PC-9 (cell line): ENCODE results near the gene OSGIN1.

Source experiments
- EZH2 ChIP-seq: fragments of 200-600 bp; sonication (generic); IDR thresholded peaks from 2 replicates; pipeline ENCODE4 v1.8.0; 2017; ENCODE audit warnings: antibody characterized with exemption, low read depth
- TF ChIP-seq, protein P1 (sequence below): fragments of 200-600 bp; sonication (generic); conservative IDR thresholded peaks from 2 replicates; pipeline ENCODE4 v1.6.1; 2017; ENCODE audit warnings: mixed run types, antibody characterized with exemption, mild to moderate bottlenecking, moderate library complexity

- TF ChIP-seq, protein P1, sequence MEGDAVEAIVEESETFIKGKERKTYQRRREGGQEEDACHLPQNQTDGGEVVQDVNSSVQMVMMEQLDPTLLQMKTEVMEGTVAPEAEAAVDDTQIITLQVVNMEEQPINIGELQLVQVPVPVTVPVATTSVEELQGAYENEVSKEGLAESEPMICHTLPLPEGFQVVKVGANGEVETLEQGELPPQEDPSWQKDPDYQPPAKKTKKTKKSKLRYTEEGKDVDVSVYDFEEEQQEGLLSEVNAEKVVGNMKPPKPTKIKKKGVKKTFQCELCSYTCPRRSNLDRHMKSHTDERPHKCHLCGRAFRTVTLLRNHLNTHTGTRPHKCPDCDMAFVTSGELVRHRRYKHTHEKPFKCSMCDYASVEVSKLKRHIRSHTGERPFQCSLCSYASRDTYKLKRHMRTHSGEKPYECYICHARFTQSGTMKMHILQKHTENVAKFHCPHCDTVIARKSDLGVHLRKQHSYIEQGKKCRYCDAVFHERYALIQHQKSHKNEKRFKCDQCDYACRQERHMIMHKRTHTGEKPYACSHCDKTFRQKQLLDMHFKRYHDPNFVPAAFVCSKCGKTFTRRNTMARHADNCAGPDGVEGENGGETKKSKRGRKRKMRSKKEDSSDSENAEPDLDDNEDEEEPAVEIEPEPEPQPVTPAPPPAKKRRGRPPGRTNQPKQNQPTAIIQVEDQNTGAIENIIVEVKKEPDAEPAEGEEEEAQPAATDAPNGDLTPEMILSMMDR: no peak
- TF ChIP-seq EZH2: no peak
These were observed 4.3 kb downstream of the OSGIN1 start for GRCh38 chr16:83957296-83957855.
